Uterus (tissue), 4 donors: Measurements from ENCODE around the gene SLC13A3. TPM values are rescaled to one million over a fixed set of nuclear protein-coding genes. Genes with fewer than 3 reads are reported as not detected.

Experiments used
- DNase-seq, 2 donors: peaks; one replicate each; pipeline ENCODE4 v3.0.0-alpha.2; 2019 to 2020
- H3K27ac ChIP-seq, 2 donors: fragments of 200-600 bp; sonication (generic); 1 replicate in 1 of 2; 2 replicates in 1 of 2; pipeline ENCODE4 v1.5.1; 2016 to 2018
- H3K27me3 ChIP-seq, 2 donors: fragments of 200-600 bp; sonication (generic); one replicate each; pipeline ENCODE4 v1.5.1; 2018 to 2019; ENCODE audit warnings: control low read depth in 1 of 2
- H3K36me3 ChIP-seq, 2 donors: fragments of 200-600 bp; sonication (generic); one replicate each; pipeline ENCODE4 v1.5.1; 2019; ENCODE audit warnings: control low read depth in 1 of 2
- H3K4me1 ChIP-seq, 2 donors: fragments of 200-600 bp; sonication (generic); one replicate each; pipeline ENCODE4 v1.5.1; 2018 to 2019; ENCODE audit warnings: control low read depth in 1 of 2
- H3K4me3 ChIP-seq, 2 donors: fragments of 200-600 bp; sonication (generic); 1 replicate in 1 of 2; 2 replicates in 1 of 2; pipeline ENCODE4 v1.5.1; 2018 to 2019; ENCODE audit warnings: mild to moderate bottlenecking in 1 of 2
- H3K9me3 ChIP-seq, 2 donors: fragments of 200-600 bp; sonication (generic); one replicate each; pipeline ENCODE4 v1.5.1; 2019; ENCODE audit warnings: control low read depth in 1 of 2
- POLR2A ChIP-seq, 2 donors: fragments of 450-650 bp; IDR thresholded peaks; one replicate each; pipeline ENCODE4 v1.6.1; 2016; ENCODE audit warnings: antibody characterized with exemption in 2 of 2, mild to moderate bottlenecking in 1 of 2, moderate library complexity in 1 of 2
- intact Hi-C: fragments of 100-400 bp; cut with DNase I; formaldehyde crosslinking; loops from one replicate; pipeline ENCODE4 v1.15.1; 2023; ENCODE audit warnings: low total_unique reads
- total RNA-seq, 4 donors: library from RNA; depleted of rRNA in 3 of 4; stranded (reverse); fragments of >200 nt in 3 of 4; gene quantifications; one replicate each; pipeline versions ENCODE4 v1.1.0 to v1.2.4, GENCODE V29; 2014 to 2023
- TF ChIP-seq, protein P1 (sequence below), 4 experiments: fragments of 200-600 bp in 2 of 4; fragments of 450-650 bp in 2 of 4; sonication (generic) in 2 of 4; IDR thresholded peaks; one replicate each; pipeline ENCODE4 v1.5.1; 2016 to 2019; ENCODE audit warnings: antibody characterized with exemption in 4 of 4, mild to moderate bottlenecking in 2 of 4, moderate library complexity in 1 of 4
- donor health status: DM: yes; HTN: yes; CAD: no.

SLC13A3 gene
- total RNA-seq, 4 donors from 2014 or later: under 0.01 to 4.2 (median 4.2) TPM; not detected in 1

- no peaks in the 10 kb centered on the region for H3K9me3 ChIP-seq
- TF ChIP-seq POLR2A (IDR thresholded peaks at IDR 0.05): no peak
- TF ChIP-seq, protein P1, sequence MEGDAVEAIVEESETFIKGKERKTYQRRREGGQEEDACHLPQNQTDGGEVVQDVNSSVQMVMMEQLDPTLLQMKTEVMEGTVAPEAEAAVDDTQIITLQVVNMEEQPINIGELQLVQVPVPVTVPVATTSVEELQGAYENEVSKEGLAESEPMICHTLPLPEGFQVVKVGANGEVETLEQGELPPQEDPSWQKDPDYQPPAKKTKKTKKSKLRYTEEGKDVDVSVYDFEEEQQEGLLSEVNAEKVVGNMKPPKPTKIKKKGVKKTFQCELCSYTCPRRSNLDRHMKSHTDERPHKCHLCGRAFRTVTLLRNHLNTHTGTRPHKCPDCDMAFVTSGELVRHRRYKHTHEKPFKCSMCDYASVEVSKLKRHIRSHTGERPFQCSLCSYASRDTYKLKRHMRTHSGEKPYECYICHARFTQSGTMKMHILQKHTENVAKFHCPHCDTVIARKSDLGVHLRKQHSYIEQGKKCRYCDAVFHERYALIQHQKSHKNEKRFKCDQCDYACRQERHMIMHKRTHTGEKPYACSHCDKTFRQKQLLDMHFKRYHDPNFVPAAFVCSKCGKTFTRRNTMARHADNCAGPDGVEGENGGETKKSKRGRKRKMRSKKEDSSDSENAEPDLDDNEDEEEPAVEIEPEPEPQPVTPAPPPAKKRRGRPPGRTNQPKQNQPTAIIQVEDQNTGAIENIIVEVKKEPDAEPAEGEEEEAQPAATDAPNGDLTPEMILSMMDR (IDR thresholded peaks at IDR 0.05): no peak
- H3K27ac ChIP-seq: no peak overlapping the region
- peaks cover 0 to under 1% of the 10 kb centered on the region in 2 donors for H3K4me1 ChIP-seq
- H3K36me3 ChIP-seq: no peaks in the 10 kb centered on the region
- H3K4me3 ChIP-seq: no peak overlapping the region
- intact Hi-C loops: no loop called here
- H3K27me3 ChIP-seq: no peaks in the 10 kb centered on the region
- no peak for DNase-seq
These were observed 5.1 kb downstream of the SLC13A3 start for GRCh38 chr20:46646122-46646521.

GRCh38 chr20:46644733-46645132 lies 6.5 kb downstream of the SLC13A3 start:
- H3K27me3 ChIP-seq: no peaks in the 10 kb centered on the region
- TF ChIP-seq, protein P1 (IDR thresholded peaks at IDR 0.05): no peak
- no peak for TF ChIP-seq POLR2A (IDR thresholded peaks at IDR 0.05)
- no peaks in the 10 kb centered on the region for H3K36me3 ChIP-seq
- H3K4me1 ChIP-seq: no peaks in the 10 kb centered on the region
- no peak overlapping the region for H3K4me3 ChIP-seq
- intact Hi-C loops: no loop called here
- DNase-seq: no peak
- H3K27ac ChIP-seq: no peak overlapping the region
- H3K9me3 ChIP-seq: no peaks in the 10 kb centered on the region

DNA sequence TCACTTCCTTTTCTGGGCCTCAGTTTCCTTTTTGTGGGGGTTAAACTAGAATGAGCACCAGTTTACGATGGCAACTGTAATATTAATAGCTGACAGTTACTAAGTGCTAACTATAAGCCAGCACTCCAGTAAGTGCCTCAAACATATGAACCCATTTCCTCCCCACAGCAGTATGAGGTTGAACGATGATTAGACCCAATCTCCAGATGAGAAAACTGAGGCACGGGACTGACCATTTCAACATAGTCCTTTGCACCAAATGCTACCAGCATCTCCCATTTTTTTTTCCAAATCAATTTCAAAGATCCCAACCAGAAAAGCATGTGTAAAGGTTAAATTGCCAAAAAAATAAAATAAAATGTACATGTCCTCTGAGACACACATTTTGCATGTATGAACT lies 7.1 kb downstream of the SLC13A3 start:
- Histone ChIP-seq H3K4me1 (no peaks in the 10 kb centered on the region), H3K4me3 (no peak overlapping the region), H3K9me3 (no peaks in the 10 kb centered on the region), H3K27me3 (no peaks in the 10 kb centered on the region), H3K27ac (no peak overlapping the region), H3K36me3 (no peaks in the 10 kb centered on the region)
- DNase-seq: no peak
- intact Hi-C loops: no loop called here
- TF ChIP-seq, protein P1 (IDR thresholded peaks at IDR 0.05): no peak
- no peak for TF ChIP-seq POLR2A (IDR thresholded peaks at IDR 0.05)

- Histone ChIP-seq H3K9me3 (no peaks in the 10 kb centered on the region), H3K27ac (no peak overlapping the region), H3K4me3 (no peak overlapping the region), H3K4me1 (no peaks in the 10 kb centered on the region), H3K36me3 (no peaks in the 10 kb centered on the region), H3K27me3 (no peaks in the 10 kb centered on the region)
- no peak for DNase-seq
- TF ChIP-seq POLR2A (IDR thresholded peaks at IDR 0.05): no peak
- TF ChIP-seq, protein P1 (IDR thresholded peaks at IDR 0.05): no peak
- intact Hi-C loops: no loop called here
These were observed 8.3 kb downstream of the SLC13A3 start for GRCh38 chr20:46642969-46643343.

DNA sequence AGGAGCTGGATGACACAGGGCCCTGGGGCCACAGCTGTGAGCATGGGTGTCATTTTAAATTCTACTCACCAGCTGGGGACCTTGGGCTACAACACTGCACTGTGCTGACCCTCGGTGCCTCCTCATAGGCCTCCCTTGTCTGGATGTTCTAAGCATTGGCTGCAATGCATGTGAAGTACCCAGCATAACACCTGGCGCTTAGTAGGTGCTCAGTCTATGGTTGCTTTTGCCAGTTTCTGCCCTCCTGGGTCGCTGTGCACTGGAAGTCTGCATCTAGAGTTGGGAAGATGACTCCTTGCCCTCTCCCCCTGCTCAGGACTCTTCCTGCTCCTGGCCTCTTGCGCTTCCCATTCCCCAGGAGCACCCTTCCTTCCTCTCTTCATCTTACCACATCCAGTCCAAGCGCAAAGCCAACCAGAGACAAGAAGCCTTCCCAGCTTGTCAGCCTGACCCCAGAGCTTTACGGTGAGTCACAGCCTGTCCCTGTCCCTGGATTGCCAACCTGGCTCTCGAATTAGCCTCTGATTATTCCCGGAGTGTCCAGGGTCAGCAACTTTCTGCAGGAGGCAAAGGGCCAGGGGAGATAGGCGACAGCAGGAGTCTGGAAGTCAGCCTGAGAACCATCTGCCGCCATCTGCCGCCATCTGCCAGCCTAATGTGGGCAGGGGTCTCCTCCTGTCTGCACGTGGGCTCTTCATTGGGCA lies 8.8 kb downstream of the SLC13A3 start:
- intact Hi-C loops: no loop called here
- DNase-seq: no peak
- no peaks in the 10 kb centered on the region for H3K4me1 ChIP-seq
- H3K27ac ChIP-seq: no peak overlapping the region
- H3K4me3 ChIP-seq: no peak overlapping the region
- no peak for TF ChIP-seq POLR2A (IDR thresholded peaks at IDR 0.05)
- TF ChIP-seq, protein P1 (IDR thresholded peaks at IDR 0.05): no peak
- no peaks in the 10 kb centered on the region for H3K36me3 ChIP-seq
- no peaks in the 10 kb centered on the region for H3K27me3 ChIP-seq
- no peaks in the 10 kb centered on the region for H3K9me3 ChIP-seq
